Measurements from ENCODE around the gene PLEK2.
"Not testable (repeated sequence)": the region's sequence is repeated elsewhere in the genome, so short reads cannot be mapped to it uniquely, and the experiment has no call there.

The PLEK2 gene

GRCh38 chr14:67428501-67429031, 16.6 kb upstream of the PLEK2 start:
- DNase-seq: no peak

GRCh38 chr14:67426983-67427606, 15.1 kb upstream of the PLEK2 start:
- DNase-seq: peak; percentile 85 to 88 (median 88)

DNA sequence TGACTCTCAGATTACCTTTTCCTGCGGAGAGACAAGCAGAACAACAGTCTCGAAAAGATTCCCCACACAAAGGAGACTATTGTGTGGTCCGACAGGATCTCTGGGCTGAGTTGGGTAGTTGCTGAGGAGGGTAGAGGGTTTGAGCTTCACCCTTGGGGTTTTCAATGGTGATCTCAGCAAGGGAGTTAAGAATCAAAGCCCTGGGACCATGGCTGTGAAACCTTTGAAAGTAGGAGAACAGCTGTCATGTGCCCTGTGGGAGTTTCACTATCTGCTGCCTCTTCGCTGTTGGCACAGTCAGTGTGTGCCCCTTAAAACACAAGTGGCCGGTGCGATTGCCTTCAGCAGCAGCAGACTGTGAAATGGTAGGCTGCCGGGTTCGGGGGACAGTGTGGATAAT, 14.2 kb upstream of the PLEK2 start:
- peak in 1 of 3 donors; percentile 12 for DNase-seq

DNA sequence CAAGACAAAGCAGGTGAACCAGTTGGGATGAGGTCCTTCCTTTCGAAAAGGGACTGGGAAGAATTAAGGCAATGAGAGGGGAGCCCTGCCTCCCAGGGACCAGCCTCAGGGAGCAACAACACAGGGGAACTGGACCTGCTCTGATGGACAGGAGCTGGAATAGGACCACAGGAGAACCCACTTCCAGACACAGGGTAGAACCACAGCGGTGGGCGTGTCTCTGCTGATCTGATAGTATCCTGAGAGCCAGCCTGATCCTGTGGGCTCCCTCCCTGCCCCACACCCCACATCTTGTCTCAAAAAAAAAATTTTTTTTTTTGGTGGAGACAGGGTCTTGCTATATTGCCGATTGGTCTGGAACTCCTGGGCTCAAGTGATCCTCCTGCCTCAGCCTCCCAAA, 13.6 kb upstream of the PLEK2 start:
- no peak for DNase-seq

- no peak for DNase-seq
Measured at GRCh38 chr14:67424539-67424938, 12.6 kb upstream of the PLEK2 start.

- DNase-seq: peak in 1 of 3 donors; percentile 27
Measured at GRCh38 chr14:67423424-67423823, 11.5 kb upstream of the PLEK2 start.

DNA sequence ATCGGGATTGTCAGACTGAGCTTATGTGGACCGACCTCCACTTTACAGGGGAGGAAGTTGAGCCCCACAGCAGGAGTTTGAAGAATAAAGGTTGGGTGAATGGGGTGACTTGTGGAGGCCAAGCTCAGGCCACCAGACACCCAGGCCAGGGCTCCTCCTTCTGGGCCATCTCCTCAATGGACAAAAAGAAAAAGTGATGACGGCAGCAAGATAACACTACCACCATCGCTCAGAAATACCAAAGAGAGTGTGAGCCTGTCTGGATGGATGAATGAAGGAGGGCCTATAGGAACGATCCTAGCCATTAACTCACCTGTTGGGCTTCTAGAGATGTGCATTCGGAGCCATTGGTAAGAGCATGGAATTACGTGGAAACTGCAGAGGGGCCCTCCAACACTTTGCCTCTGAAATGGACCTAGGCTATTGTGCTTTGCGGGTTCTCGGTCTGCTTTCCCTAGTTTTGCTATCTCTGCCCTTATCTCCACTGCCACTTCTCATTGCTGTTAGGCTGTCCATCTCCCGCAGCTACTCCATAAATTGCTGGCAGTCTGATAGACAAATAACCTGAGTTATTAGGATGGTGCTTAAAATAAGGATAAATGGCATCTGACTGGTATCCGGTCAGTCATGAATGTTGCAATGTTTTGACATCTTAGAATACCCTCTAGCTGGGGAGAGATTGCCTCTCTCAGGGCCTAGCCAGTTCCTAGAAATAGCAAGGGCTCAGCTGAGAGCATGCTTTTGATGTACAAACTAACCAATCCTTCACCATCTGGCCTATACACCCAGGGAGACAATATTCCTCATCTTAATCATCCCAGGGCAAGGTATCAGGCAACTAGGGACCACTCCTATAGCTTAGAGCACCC, 9.6 kb upstream of the PLEK2 start:
- no peak for DNase-seq

DNA sequence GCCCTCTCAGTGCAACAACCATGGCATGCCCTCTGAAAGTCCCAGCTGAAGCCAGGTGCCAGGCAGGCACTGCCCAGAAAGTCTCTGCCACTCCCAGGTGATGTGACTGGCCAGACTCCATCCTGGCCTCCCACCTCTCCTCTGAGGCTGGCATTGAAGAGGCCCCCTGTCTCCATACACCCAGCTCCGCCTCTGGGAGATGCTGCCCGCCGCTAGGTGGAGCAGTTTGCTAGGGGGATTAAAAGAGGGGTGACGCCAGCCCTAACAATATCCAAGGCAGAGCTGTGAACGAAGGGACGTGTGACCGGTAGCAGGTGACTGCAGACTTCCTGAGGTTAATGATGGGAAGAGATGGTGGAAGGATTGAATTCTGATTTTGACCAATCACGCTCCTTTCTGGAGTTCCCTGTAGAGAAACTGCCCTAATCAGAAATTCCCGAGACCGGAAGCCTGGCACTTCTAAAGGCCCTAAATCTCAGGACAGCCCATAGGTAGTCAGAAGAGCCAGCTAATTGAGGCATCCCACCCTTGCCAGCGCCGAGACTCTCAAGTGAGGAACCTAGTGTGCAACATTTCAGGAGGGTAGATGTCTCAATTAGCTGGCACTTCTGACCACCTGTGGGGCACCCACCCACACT, 8.3 kb upstream of the PLEK2 start:
- DNase-seq: peak; percentile 54 to 77 (median 56)

DNA sequence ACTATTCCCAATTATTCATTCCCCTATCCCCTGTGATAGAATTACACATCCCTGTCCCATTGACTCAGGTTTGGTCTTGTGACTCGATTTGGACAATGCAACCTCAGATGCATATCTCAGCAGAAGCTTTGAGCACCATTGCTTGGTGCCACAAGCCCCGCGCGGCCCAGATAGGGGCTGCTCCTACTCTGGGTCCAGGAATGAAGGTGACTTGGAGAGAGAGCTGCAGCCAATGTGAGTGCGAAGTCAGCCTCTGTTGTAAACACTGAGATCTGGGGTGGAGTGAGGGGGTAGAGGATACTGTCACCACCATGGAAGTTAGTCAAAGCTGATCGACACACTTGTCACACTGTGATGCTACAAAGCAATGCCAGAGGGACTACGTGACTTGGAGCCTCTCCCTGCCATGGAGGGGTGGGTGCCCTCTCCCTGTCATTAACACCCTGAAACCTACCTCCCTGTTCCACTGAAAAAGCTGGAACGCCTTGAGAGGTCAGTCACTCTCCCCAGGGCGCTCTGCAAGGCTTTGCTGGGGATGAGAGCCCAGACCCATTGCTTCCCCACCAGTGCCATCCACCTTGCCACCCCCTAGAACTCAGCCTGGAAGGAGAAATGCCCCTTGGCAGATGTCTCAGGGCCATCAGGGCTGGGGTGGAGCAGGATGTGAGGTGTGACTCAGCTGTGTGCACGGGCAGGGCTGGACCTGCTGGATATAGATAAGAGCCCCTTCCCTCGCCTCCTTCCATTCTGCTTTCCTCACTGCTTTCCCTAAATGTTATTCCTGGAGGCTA, 6.6 kb upstream of the PLEK2 start:
- no peak for DNase-seq

GRCh38 chr14:67417633-67418032, 5.7 kb upstream of the PLEK2 start:
- no peak for DNase-seq

DNA sequence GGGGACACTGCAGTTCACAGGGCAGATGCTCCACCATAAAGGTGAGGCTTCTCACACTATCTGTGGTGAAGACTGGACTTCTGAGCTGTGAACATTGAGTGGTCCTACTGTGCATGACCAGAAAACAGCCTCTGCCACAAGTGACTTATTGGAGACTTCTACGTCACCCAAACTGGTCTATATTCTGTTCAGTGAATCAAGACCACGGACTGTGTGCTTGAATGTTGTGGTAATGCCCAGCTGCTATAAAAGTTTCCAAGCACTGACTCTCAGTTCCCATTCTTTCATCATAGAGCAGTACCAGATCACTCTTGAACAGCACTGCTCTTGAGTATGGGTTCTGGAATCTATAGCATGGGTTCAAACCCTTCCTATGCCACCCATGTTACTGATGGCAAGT, 4.8 kb upstream of the PLEK2 start:
- peak; percentile 25 to 53 (median 48) for DNase-seq

DNA sequence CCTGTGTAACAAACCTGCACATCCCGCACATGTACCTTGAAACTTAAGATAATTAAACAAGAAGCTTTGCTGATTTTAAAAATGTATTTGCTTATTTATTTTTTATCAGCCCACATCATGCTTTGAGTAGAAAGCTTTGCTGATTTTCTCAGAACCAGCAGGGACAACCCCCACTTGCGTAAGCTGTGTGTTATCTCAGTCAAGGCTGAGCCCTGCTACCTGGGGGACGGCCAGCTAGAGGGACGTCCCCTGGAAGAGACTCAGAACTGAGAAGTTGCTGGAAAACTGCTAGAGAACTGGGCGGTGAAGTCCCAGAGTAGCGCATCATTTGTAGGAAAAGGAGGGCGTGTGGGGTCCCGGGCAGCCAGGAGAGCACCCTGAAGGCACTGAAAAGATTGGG, 4.1 kb upstream of the PLEK2 start:
- DNase-seq: no peak

DNA sequence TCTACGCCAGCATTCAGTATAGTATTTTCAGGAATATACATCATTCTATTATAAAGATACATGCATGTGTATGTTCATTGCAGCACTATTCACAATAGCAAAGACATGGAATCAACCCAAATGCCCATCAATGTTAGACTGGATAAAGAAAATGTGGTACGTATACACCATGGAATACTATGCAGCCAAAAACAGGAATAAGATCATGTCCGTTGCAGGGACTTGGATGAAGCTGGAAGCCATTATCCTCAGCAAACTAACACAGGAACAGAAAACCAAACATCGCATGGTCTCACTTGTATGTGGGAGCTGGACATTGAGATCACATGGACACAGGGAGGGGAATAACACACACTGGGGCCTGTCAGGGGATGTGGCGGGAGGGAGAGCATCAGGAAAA, 3.6 kb upstream of the PLEK2 start:
- not testable (repeated sequence) for DNase-seq

GRCh38 chr14:67413806-67414769, 2.1 kb upstream of the PLEK2 start:
- DNase-seq: peak; percentile 93

DNA sequence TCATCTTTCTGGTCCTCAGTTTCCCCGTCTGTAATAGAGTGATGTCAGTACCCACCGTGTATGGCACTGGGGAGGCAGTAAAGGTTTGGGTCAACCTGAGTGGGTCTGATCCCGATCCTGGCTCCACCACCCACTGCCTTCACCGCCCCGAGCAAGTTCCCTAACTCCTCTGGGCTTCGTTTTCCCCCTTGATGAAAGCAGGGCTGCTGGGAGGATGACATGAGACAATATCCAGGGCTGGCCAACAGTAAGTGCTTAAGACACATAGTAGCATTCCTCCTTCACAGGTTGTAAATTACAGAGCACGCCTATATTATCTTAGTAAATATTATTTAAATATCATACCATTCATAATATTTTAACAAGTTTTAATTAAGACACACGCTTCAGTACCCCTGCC, 595 bp downstream of the PLEK2 start:
- DNase-seq: no peak

DNA sequence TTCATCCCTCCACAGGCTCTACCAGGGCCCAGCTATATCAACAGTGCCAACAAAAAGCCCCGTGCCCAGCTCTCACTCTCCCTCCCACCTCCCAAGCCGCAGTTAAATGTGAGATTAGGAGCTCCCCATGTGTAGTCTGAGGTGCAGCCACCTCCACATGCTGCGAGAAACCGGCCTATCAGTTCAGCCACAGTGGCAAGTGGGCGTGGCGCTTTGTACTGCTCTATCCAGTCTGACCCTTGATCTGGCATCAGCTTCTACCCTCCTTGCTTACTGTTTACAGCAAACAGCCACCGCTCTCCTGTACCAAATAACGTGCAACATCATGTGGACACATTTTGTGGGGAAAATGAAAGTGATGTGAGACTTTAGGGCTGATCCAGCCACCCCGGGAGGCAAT, 1.7 kb downstream of the PLEK2 start:
- DNase-seq: no peak

GRCh38 chr14:67409461-67409860, 2.5 kb downstream of the PLEK2 start:
- no peak for DNase-seq

DNA sequence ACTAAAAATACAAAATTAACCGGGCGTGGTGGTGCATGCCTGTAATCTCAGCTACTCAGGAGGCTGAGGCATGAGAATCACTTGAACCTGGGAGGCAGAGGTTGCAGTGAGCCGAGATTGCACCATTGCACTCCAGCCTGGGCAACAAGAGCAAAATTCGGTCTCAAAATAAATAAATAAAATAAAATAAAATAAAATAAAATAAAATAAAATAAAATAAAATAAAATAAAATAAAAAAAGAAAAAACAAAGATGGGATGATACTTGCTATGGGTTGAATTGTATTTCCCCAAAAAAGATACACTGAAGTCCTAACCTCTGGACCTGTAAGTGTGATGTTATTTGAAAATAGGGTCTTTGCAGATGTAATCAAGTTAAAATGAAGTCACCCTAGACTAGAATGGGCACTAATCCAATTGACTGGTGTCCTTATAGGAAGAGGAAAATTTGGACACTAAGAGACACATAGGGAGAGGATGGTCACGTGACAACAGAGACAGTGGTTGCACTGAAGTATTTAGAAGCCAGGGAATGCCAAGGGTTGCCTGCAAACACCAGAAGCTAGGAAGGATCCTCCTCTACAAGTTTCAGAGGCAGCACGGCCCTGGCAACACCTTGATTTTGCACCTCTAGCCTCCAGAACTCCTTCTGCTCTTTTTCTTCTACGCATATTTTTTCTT, 3.7 kb downstream of the PLEK2 start:
- not testable (repeated sequence) for DNase-seq

GRCh38 chr14:67405771-67406170, 6.2 kb downstream of the PLEK2 start:
- DNase-seq: no peak

- DNase-seq: no peak
Measured at GRCh38 chr14:67400434-67400833, 11.5 kb downstream of the PLEK2 start.

DNA sequence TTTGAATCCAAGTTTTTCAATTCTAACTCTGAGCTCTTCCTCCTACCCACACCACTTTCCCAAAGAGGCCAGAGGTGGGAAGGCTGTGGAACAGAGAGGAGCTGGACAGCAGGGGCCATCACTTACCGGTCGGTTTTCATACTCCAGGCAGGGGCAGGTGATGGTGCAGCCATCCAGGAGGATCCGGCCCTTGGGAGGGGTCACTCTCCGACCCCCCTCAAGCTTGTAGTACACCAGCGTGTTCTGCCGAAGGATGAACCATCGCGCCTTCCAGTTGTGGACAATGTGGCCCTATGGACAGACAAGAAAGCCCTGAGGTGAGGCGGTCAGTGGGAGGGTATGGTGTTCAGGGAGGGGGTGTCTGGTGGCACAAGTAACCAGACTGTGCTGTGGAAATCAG, 14.4 kb downstream of the PLEK2 start:
- DNase-seq: no peak

Measured in suppressor macrophage treated with lipopolysaccharide for 1 hour (primary cell).